Endothelial cell of umbilical vein (primary cell): ENCODE data around the gene AUH. TPM values are rescaled to one million over a fixed set of nuclear protein-coding genes. Genes with fewer than 3 reads are reported as not detected.
"Not testable (repeated sequence)": the region's sequence is repeated elsewhere in the genome, so short reads cannot be mapped to it uniquely, and the experiment has no call there.

Source experiments
- BruUV-seq: library from RNA; stranded (reverse); fragments of 400-500 nt; replicated peaks from 2 replicates; lab custom pipeline; 2021; lab: Mats Ljungman, UMichigan
- CTCF ChIA-PET: fragments of 300-600, 350-600 bp; sonication (Branson Sonifier 250); formaldehyde crosslinking; loops from one replicate; lab custom pipeline; 2021; ENCODE audit warnings: antibody characterized with exemption, inconsistent platforms; lab: Charles Lee
- POLR2A ChIA-PET: fragments of 300-600, 350-600 bp; sonication (Branson Sonifier 250); formaldehyde crosslinking; loops from one replicate; lab custom pipeline; 2021; ENCODE audit warnings: antibody characterized with exemption, inconsistent platforms; lab: Charles Lee
- DNase-seq: peaks from one replicate; pipeline ENCODE4 v3.0.0-alpha.2; 2011; ENCODE audit warnings: low read depth, low spot score
- FAIRE-seq: peaks from 2 replicates; lab custom pipeline; 2011; peaks lifted over from hg19 to GRCh38; lab: Jason Lieb, UNC
- H2AFZ ChIP-seq: 2 replicates; pipeline ENCODE4 v1.6.0; 2012; ENCODE audit warnings: low read depth, low read length, control low read depth, inconsistent platforms
- H3K27ac ChIP-seq: 2 replicates; pipeline ENCODE4 v1.5.1; 2011; ENCODE audit warnings: low read depth, mild to moderate bottlenecking, control low read depth, low read length, moderate library complexity; ENCODE audit not compliant: insufficient read depth
- H3K27me3 ChIP-seq, 2 experiments: 2 replicates each; pipeline versions ENCODE4 v1.6.0 to v1.6.1; 2011; ENCODE audit warnings: low read length in 2 of 2, mixed read lengths in 1 of 2; ENCODE audit not compliant: control insufficient read depth in 2 of 2, insufficient read depth in 2 of 2
- H3K36me3 ChIP-seq, 2 experiments: 2 replicates in 1 of 2; 3 replicates in 1 of 2; pipeline ENCODE4 v1.5.1; 2011; ENCODE audit warnings: low read length in 2 of 2, mild to moderate bottlenecking in 1 of 2, moderate library complexity in 1 of 2; ENCODE audit not compliant: control insufficient read depth in 2 of 2, insufficient read depth in 2 of 2; ENCODE audit errors: extremely low read depth in 1 of 2
- H3K4me1 ChIP-seq: 3 replicates; pipeline ENCODE4 v1.5.1; 2011; ENCODE audit warnings: mild to moderate bottlenecking, low read length; ENCODE audit not compliant: control insufficient read depth, insufficient read depth; ENCODE audit errors: extremely low read depth
- H3K4me2 ChIP-seq: 2 replicates; pipeline ENCODE4 v1.6.1; 2011; ENCODE audit warnings: low read length, control low read depth, mixed read lengths; ENCODE audit not compliant: insufficient read depth
- H3K4me3 ChIP-seq, 3 experiments: fragments of 200-600 bp in 1 of 3; sonication (generic), shearing (Covaris generic) in 1 of 3; replicated peaks in 1 of 3; 2 replicates each; pipeline ENCODE4 v1.5.1; 2011 to 2016; ENCODE audit warnings: control low read depth in 3 of 3, low read length in 3 of 3, mild to moderate bottlenecking in 2 of 3, inconsistent platforms in 1 of 3, low read depth in 1 of 3, moderate library complexity in 1 of 3; ENCODE audit not compliant: insufficient read depth in 1 of 3
- H3K79me2 ChIP-seq: 2 replicates; pipeline ENCODE4 v1.6.0; 2012; ENCODE audit warnings: low read length, inconsistent platforms; ENCODE audit not compliant: control insufficient read depth, insufficient read depth
- H3K9ac ChIP-seq: replicated peaks from 2 replicates; pipeline ENCODE3; 2011; ENCODE audit warnings: low read length, control low read depth; ENCODE audit not compliant: insufficient read depth; ENCODE audit errors: extremely low read depth
- H3K9me1 ChIP-seq: replicated peaks from 3 replicates; pipeline ENCODE4 v1.6.0; 2011; ENCODE audit warnings: mild to moderate bottlenecking, low read length; ENCODE audit not compliant: control insufficient read depth, insufficient read depth; ENCODE audit errors: extremely low read depth
- H3K9me3 ChIP-seq: replicated peaks from 2 replicates; pipeline ENCODE4 v1.5.1; 2012; ENCODE audit warnings: low read length, inconsistent platforms; ENCODE audit not compliant: control insufficient read depth, insufficient read depth
- H4K20me1 ChIP-seq: replicated peaks from 2 replicates; pipeline ENCODE3; 2011; ENCODE audit warnings: mild to moderate bottlenecking, low read length; ENCODE audit not compliant: control insufficient read depth, insufficient read depth; ENCODE audit errors: extremely low read depth
- CTCF ChIP-seq, 2 donors: IDR thresholded peaks; 1 replicate in 1 of 2; 2 replicates in 1 of 2; pipeline ENCODE4 v1.5.1; 2011; ENCODE audit warnings: low read length in 2 of 2, mild to moderate bottlenecking in 2 of 2, moderate library complexity in 2 of 2, control low read depth in 1 of 2, inconsistent platforms in 1 of 2, low read depth in 1 of 2; ENCODE audit not compliant: insufficient read depth in 1 of 2; ENCODE audit errors: extremely low read depth in 1 of 2
- EZH2 ChIP-seq: IDR thresholded peaks from 2 replicates; pipeline ENCODE4 v1.6.1; 2012; ENCODE audit warnings: borderline replicate concordance, low read depth, mild to moderate bottlenecking, moderate library complexity, low read length, inconsistent platforms; ENCODE audit not compliant: severe bottlenecking
- FOS ChIP-seq: IDR thresholded peaks from 2 replicates; pipeline ENCODE4 v1.6.1; 2011; ENCODE audit warnings: mild to moderate bottlenecking, low read length, moderate library complexity, borderline replicate concordance; ENCODE audit not compliant: insufficient read depth
- GATA2 ChIP-seq: IDR thresholded peaks from 2 replicates; pipeline ENCODE4 v1.7.0; 2011; ENCODE audit warnings: low read depth, mild to moderate bottlenecking, moderate library complexity, mixed read lengths, low read length; ENCODE audit not compliant: insufficient read length, insufficient read depth
- JUN ChIP-seq: IDR thresholded peaks from 2 replicates; pipeline ENCODE4 v1.6.1; 2011; ENCODE audit warnings: borderline replicate concordance, low read depth; ENCODE audit not compliant: insufficient read length, insufficient read depth
- MYC ChIP-seq: IDR thresholded peaks from one replicate; pipeline ENCODE4 v1.6.1; 2011; ENCODE audit warnings: mild to moderate bottlenecking, low read depth, low read length
- POLR2A ChIP-seq: IDR thresholded peaks from 2 replicates; pipeline ENCODE4 v1.6.1; 2012; ENCODE audit warnings: low read depth, mild to moderate bottlenecking, control low read depth, low read length
- POLR2AphosphoS5 ChIP-seq: IDR thresholded peaks from 2 replicates; pipeline ENCODE4 v1.6.1; 2012; ENCODE audit warnings: low read depth, mild to moderate bottlenecking, control low read depth, low read length, moderate library complexity; ENCODE audit not compliant: insufficient read depth
- dilution Hi-C: fragments of 300-500 bp; cut with MboI; formaldehyde crosslinking; loops from one replicate; pipeline ENCODE4 v1.15.0; 2019; ENCODE audit warnings: low sequenced_read_pairs; ENCODE audit not compliant: extremely low pct_ligation_motif_present
- intact Hi-C: fragments of 100-400 bp; cut with micrococcal nuclease; formaldehyde crosslinking; loops from one replicate; pipeline ENCODE4 v1.10.0; 2022
- polyA plus RNA-seq, 4 experiments: library from polyadenylated mRNA; depleted of rRNA in 3 of 4; stranded (reverse) in 3 of 4; unstranded in 1 of 4; fragments of >200 nt; gene quantifications; 2 replicates each; pipeline versions ENCODE4 v1.2.1 to v1.2.3, GENCODE V29; 2011 to 2012; ENCODE audit warnings: missing spikeins in 1 of 4
- total RNA-seq: library from RNA; stranded (reverse); gene quantifications from 2 replicates; pipeline ENCODE4 v1.2.3, GENCODE V29; 2021
- TF ChIP-seq, protein P1 (sequence below): IDR thresholded peaks from 2 replicates; pipeline ENCODE4 v1.6.1; 2011; ENCODE audit not compliant: insufficient read depth, insufficient read length

Gene AUH
- total and polyA plus RNA-seq, 2 donors (not counting 3 experiments of a cell fraction or from before 2014, with no cell fraction given) = 2.3 to 9.2 TPM

DNA sequence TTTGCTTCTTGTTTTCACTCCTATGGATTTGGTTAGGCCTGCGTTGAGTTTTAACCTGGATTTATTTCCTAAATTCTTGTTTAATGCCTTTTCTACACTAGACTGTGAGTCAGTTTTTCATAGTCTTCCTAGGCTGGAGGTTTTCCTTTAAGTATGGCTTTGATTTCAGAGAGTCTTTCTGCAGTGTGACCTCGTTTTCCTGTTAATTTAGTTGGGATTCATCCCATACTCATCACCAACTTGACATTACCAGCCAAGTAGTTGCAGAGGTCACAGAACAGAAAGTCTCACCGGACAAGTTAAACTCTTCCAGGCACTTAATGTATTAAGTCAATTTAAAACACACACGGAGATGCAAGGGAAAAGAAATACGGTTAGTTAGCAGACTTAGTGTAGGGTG is 29.7 kb upstream of the AUH start:
- Histone ChIP-seq H4K20me1 (no peaks in the 10 kb centered on the region), H3K4me1 (peaks cover 11% of the 10 kb centered on the region), H3K9me1 (no peaks in the 10 kb centered on the region), H3K27ac (no peak overlapping the region), H3K4me3 (no peak overlapping the region), H3K9ac (no peak overlapping the region), H3K9me3 (no peaks in the 10 kb centered on the region), H3K4me2 (no peak overlapping the region), H3K79me2 (no peaks in the 10 kb centered on the region), H2AFZ (no peak overlapping the region), H3K27me3 (no peaks in the 10 kb centered on the region), H3K36me3 (no peaks in the 10 kb centered on the region)
- dilution Hi-C loops = no loop called here
- ChIA-PET POLR2A (no interaction called here), CTCF (no interaction called here)
- intact Hi-C loops = no loop called here
- BruUV-seq = no TSS peak
- no peak for FAIRE-seq
- TF ChIP-seq MYC (no peak), CTCF (IDR thresholded peaks at IDR 0.05; ENCODE audit: extremely low read depth in 1 of 2, insufficient read depth in 1 of 2, low read depth in 1 of 2, low read length in 2 of 2) (no peak), EZH2 (no peak), POLR2A (no peak), JUN (no peak), GATA2 (no peak), FOS (no peak), POLR2AphosphoS5 (no peak)
- TF ChIP-seq, protein P1, sequence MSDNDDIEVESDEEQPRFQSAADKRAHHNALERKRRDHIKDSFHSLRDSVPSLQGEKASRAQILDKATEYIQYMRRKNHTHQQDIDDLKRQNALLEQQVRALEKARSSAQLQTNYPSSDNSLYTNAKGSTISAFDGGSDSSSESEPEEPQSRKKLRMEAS = no peak
- no peak for DNase-seq

DNA sequence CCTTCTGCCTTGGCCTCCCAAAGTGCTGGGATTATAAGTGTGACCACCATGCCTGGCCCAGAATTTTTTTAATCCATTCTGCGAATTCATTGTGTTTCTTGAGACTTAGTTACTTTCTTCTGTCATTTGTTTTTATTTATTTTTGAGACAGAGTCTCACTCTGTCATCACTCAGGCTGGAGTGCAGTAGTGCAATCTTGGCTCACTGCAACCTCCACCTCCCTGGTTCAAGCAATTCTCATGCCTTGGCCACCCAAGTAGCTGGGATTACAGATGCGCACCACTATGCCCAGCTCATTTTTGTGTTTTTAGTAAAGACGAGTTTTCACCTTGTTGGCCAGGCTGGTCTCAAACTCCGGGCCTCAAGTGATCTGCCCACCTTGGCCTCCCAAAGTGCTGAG is 28.0 kb upstream of the AUH start:
- H3K27me3 ChIP-seq, H3K27ac ChIP-seq, H3K9ac ChIP-seq, POLR2A ChIA-PET, H3K79me2 ChIP-seq, H3K9me1 ChIP-seq, H4K20me1 ChIP-seq, H3K4me2 ChIP-seq, BruUV-seq, DNase-seq, CTCF ChIA-PET, intact Hi-C loops, H2AFZ ChIP-seq, dilution Hi-C loops, H3K4me1 ChIP-seq, H3K36me3 ChIP-seq, H3K9me3 ChIP-seq, FAIRE-seq, H3K4me3 ChIP-seq: not testable (repeated sequence)
